Liver (tissue), 3 donors: ENCODE results near the gene SUCLA2.

Source experiments
- CTCF ChIP-seq: fragments of 150-350 bp; IDR thresholded peaks from 2 replicates; pipeline ENCODE4 v1.5.1; 2017; ENCODE audit warnings: improper control_type of control experiment, low read depth, low read length; ENCODE audit not compliant: missing input control
- EGR1 ChIP-seq, 2 donors: IDR thresholded peaks; 2 replicates each; pipeline ENCODE4 v1.6.1; 2016 to 2018; ENCODE audit warnings: antibody characterized with exemption in 2 of 2, low read depth in 2 of 2
- FOXA1 ChIP-seq: IDR thresholded peaks from 2 replicates; pipeline ENCODE4 v1.6.1; 2016; ENCODE audit warnings: antibody characterized with exemption
- JUND ChIP-seq, 2 donors: IDR thresholded peaks; 2 replicates each; pipeline ENCODE4 v1.6.1; 2016; ENCODE audit warnings: antibody characterized with exemption in 2 of 2
- MAX ChIP-seq: IDR thresholded peaks from 2 replicates; pipeline ENCODE4 v1.6.1; 2016; ENCODE audit warnings: antibody characterized with exemption
- RAD21 ChIP-seq, 2 donors: IDR thresholded peaks; 2 replicates each; pipeline ENCODE4 v1.6.1; 2016; ENCODE audit warnings: antibody characterized with exemption in 2 of 2, mild to moderate bottlenecking in 2 of 2
- donor health status: healthy.
- donor health status: healthy.

- TF ChIP-seq CTCF, result no peak
- no peak for TF ChIP-seq EGR1 (IDR thresholded peaks at IDR 0.05; ENCODE audit: low read depth in 2 of 2)
- no peak for TF ChIP-seq MAX
- TF ChIP-seq FOXA1, result no peak
- no peak for TF ChIP-seq RAD21 (IDR thresholded peaks at IDR 0.05)
- no peak for TF ChIP-seq JUND (IDR thresholded peaks at IDR 0.05)
These were observed 9.6 kb upstream of the SUCLA2 start for GRCh38 chr13:48010698-48011097.
